K562 (cell line): Measurements from ENCODE around the gene NFKBIB.

Experiments
- BHLHE40 ChIP-seq: IDR thresholded peaks from 2 replicates; pipeline ENCODE4 v1.6.1; 2011; ENCODE audit warnings: low read length, improper control_type of control experiment
- ESRRA ChIP-seq: fragments of 450-650 bp; IDR thresholded peaks from 2 replicates; pipeline ENCODE4 v1.6.1; 2014; ENCODE audit warnings: low read depth, mild to moderate bottlenecking, moderate library complexity, borderline replicate concordance
- EZH2 ChIP-seq: IDR thresholded peaks from 2 replicates; pipeline ENCODE4 v1.6.1; 2012; ENCODE audit warnings: low read depth, mild to moderate bottlenecking, inconsistent platforms, low read length, borderline replicate concordance
- JUN ChIP-seq, 2 experiments: sonication (generic) in 1 of 2; formaldehyde crosslinking in 1 of 2; IDR thresholded peaks; 2 replicates each; pipeline versions ENCODE4 v1.6.1 to v1.8.0; 2012 to 2022; ENCODE audit warnings: borderline replicate concordance in 2 of 2, mild to moderate bottlenecking in 2 of 2, improper control_type of control experiment in 1 of 2, low read depth in 1 of 2, low read length in 1 of 2, missing genetic modification reagents in 1 of 2
- MTF1 ChIP-seq: fragments of 250-450 bp; sonication (Bioruptor Pico); IDR thresholded peaks from 2 replicates; pipeline ENCODE4 v1.9.0; 2021; ENCODE audit warnings: moderate library complexity, mild to moderate bottlenecking, inconsistent platforms, borderline replicate concordance
- MYNN ChIP-seq, 2 experiments: sonication (generic); formaldehyde crosslinking in 1 of 2; IDR thresholded peaks; 2 replicates each; pipeline versions ENCODE4 v1.5.0 to v1.6.1; 2016 to 2020; ENCODE audit warnings: antibody characterized with exemption in 1 of 2, missing genetic modification reagents in 1 of 2
- SETDB1 ChIP-seq: IDR thresholded peaks from one replicate; pipeline ENCODE4 v1.6.1; 2012; ENCODE audit warnings: low read length, control low read depth, inconsistent platforms
- SIN3A ChIP-seq, 2 experiments: fragments of 150-350 bp in 1 of 2; IDR thresholded peaks; 2 replicates each; pipeline ENCODE4 v1.6.1; 2011 to 2016; ENCODE audit warnings: borderline replicate concordance in 2 of 2, low read depth in 2 of 2, low read length in 2 of 2, mild to moderate bottlenecking in 2 of 2, moderate library complexity in 2 of 2; ENCODE audit not compliant: control insufficient read depth in 1 of 2
- SOX6 ChIP-seq: fragments of 450-650 bp; IDR thresholded peaks from 2 replicates; pipeline ENCODE4 v1.6.1; 2014; ENCODE audit warnings: mild to moderate bottlenecking
- TOE1 ChIP-seq, 2 experiments: fragments of 450-650 bp in 1 of 2; sonication (generic) in 1 of 2; formaldehyde crosslinking in 1 of 2; IDR thresholded peaks; 2 replicates each; pipeline versions ENCODE4 v1.7.1 to v1.8.0; 2016 to 2022; ENCODE audit warnings: borderline replicate concordance in 2 of 2, mild to moderate bottlenecking in 2 of 2, antibody characterized with exemption in 1 of 2, inconsistent platforms in 1 of 2, low read depth in 1 of 2, missing genetic modification reagents in 1 of 2, moderate library complexity in 1 of 2
- ZNF12 ChIP-seq: sonication (generic); formaldehyde crosslinking; IDR thresholded peaks from 2 replicates; pipeline ENCODE4 v1.4.0; 2020; ENCODE audit warnings: mild to moderate bottlenecking, missing genetic modification reagents
- TF ChIP-seq, protein P1 (sequence below): sonication (generic); formaldehyde crosslinking; IDR thresholded peaks from 2 replicates; pipeline ENCODE4 v1.8.0; 2022; ENCODE audit warnings: missing genetic modification reagents, mild to moderate bottlenecking, moderate library complexity, borderline replicate concordance
- TF ChIP-seq, protein P2 (sequence below), 3 experiments: IDR thresholded peaks in 2 of 3; conservative IDR thresholded peaks in 1 of 3; 2 replicates each; pipeline ENCODE4 v1.5.1; 2011 to 2012; ENCODE audit warnings: low read length in 3 of 3, mild to moderate bottlenecking in 3 of 3, control low read depth in 2 of 3, improper control_type of control experiment in 1 of 3, inconsistent platforms in 1 of 3, low read depth in 1 of 3, mixed read lengths in 1 of 3, moderate library complexity in 1 of 3; ENCODE audit not compliant: insufficient read depth in 2 of 3
- TF ChIP-seq, protein P3 (sequence below): sonication (generic); formaldehyde crosslinking; IDR thresholded peaks from 2 replicates; pipeline ENCODE4 v1.9.0; 2022; ENCODE audit warnings: mild to moderate bottlenecking, missing genetic modification reagents

DNA sequence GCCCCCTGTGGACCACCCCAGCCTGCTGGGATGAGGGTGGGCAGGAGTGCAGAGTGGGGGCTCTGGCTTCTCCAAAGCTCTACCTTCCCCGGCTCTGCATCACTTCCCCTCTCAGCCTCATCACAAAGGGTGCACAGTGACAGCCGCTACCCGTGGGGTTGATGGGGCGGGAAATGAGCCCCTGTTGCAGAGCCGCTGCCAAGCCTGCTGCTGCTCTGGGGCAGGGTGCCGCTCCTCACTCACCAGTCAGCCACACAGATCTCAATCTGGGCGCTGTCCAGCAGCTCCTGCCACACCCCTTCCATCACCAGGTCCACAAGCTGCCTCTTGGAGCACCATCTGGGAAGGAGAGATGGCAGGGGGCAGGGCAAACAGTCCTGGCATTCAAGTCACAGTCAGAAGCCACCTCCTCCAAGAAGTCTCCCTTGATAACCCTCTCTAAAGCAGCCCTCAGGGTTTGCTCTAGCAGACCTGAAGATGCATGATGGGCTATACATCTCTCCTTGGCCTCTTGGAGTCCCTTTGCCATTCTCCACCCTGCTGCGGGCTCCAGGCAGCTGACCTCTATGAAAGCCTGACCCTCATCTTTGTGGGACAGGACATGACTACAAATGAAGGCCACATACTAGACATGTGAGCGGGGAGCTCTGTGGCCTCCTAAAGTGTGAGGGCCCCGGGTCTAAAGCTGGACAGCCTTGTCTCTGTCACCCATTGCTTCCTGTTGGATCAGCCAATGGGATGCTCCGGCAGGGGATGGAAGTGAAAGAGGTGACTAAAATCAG, 46.7 kb downstream of the NFKBIB start:
- TF ChIP-seq ESRRA (no peak), MYNN (IDR thresholded peaks at IDR 0.05) (no peak), MYNN (CRISPR knock-in tag; IDR thresholded peaks at IDR 0.05) (no peak), SIN3A (IDR thresholded peaks at IDR 0.05; ENCODE audit: borderline replicate concordance in 2 of 2, control insufficient read depth in 1 of 2, low read depth in 2 of 2, low read length in 2 of 2) (no peak), BHLHE40 (no peak), TOE1 (IDR thresholded peaks at IDR 0.05; ENCODE audit: borderline replicate concordance) (no peak), TOE1 (CRISPR knock-in tag; IDR thresholded peaks at IDR 0.05; ENCODE audit: borderline replicate concordance, low read depth) (no peak), EZH2 (no peak), SETDB1 (no peak), ZNF12 (CRISPR knock-in tag) (no peak), SOX6 (no peak), MTF1 (CRISPR knock-in tag) (no peak), JUN (IDR thresholded peaks at IDR 0.05; ENCODE audit: borderline replicate concordance, low read depth, low read length) (no peak), JUN (CRISPR knock-in tag; IDR thresholded peaks at IDR 0.05; ENCODE audit: borderline replicate concordance) (no peak)
- TF ChIP-seq, protein P1, sequence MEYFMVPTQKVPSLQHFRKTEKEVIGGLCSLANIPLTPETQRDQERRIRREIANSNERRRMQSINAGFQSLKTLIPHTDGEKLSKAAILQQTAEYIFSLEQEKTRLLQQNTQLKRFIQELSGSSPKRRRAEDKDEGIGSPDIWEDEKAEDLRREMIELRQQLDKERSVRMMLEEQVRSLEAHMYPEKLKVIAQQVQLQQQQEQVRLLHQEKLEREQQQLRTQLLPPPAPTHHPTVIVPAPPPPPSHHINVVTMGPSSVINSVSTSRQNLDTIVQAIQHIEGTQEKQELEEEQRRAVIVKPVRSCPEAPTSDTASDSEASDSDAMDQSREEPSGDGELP (CRISPR knock-in tag) = no peak
- TF ChIP-seq, protein P2, sequence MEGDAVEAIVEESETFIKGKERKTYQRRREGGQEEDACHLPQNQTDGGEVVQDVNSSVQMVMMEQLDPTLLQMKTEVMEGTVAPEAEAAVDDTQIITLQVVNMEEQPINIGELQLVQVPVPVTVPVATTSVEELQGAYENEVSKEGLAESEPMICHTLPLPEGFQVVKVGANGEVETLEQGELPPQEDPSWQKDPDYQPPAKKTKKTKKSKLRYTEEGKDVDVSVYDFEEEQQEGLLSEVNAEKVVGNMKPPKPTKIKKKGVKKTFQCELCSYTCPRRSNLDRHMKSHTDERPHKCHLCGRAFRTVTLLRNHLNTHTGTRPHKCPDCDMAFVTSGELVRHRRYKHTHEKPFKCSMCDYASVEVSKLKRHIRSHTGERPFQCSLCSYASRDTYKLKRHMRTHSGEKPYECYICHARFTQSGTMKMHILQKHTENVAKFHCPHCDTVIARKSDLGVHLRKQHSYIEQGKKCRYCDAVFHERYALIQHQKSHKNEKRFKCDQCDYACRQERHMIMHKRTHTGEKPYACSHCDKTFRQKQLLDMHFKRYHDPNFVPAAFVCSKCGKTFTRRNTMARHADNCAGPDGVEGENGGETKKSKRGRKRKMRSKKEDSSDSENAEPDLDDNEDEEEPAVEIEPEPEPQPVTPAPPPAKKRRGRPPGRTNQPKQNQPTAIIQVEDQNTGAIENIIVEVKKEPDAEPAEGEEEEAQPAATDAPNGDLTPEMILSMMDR (IDR thresholded peaks at IDR 0.05 in 2 of 3, conservative IDR thresholded peaks at IDR 0.05 in 1 of 3; ENCODE audit: insufficient read depth in 2 of 3, low read depth in 1 of 3, low read length in 3 of 3) = no peak
- TF ChIP-seq, protein P3, sequence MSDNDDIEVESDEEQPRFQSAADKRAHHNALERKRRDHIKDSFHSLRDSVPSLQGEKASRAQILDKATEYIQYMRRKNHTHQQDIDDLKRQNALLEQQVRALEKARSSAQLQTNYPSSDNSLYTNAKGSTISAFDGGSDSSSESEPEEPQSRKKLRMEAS (CRISPR knock-in tag) = no peak
